K562 (cell line): ENCODE measurements around the gene GLYATL3. TPM values are rescaled to one million over a fixed set of nuclear protein-coding genes. Genes with fewer than 3 reads are reported as not detected.

Experiments used
- ATAC-seq: fragments of 200-7000 bp; cut with Tn5 transposase; 3 replicates; pipeline ENCODE4 v1.9.1; 2020; ENCODE audit warnings: moderate library complexity
- BruUV-seq: library from RNA; stranded (reverse); fragments of 400-500 nt; replicated peaks from 2 replicates; lab custom pipeline; 2021; lab: Mats Ljungman, UMichigan
- CTCF ChIA-PET: fragments of 300-600 bp; formaldehyde crosslinking; extraction: SDS; loops from one replicate; lab custom pipeline; 2021; ENCODE audit warnings: low intra/inter-chr PET ratio; lab: Yijun Ruan, JAX
- POLR2A ChIA-PET: fragments of 300-600, 350-650 bp; sonication (Branson Sonifier 250); formaldehyde crosslinking; extraction: SDS; loops from one replicate; lab custom pipeline; 2021; ENCODE audit warnings: antibody characterized with exemption, inconsistent platforms; lab: Yijun Ruan, JAX
- DNase-seq, 4 experiments: peaks; one replicate each; pipeline versions ENCODE4 v3.0.0 to v3.0.0-alpha.2; 2011 to 2018; ENCODE audit warnings: low spot score in 3 of 4, mixed read lengths in 3 of 4; ENCODE audit errors: extremely low read depth in 1 of 4
- FAIRE-seq: peaks from 2 replicates; lab custom pipeline; 2011; peaks lifted over from hg19 to GRCh38; lab: Jason Lieb, UNC
- H2AFZ ChIP-seq: 2 replicates; pipeline ENCODE4 v1.6.0; 2011; ENCODE audit warnings: low read depth, low read length, control low read depth, inconsistent platforms
- H3K27ac ChIP-seq: fragments of 200-600 bp; 3 replicates; pipeline ENCODE4 v1.8.0; 2011; ENCODE audit warnings: low read depth, mild to moderate bottlenecking, control low read depth, inconsistent platforms, low read length, moderate library complexity, mixed read lengths; ENCODE audit errors: extremely low read depth
- H3K27me3 ChIP-seq, 2 experiments: fragments of 300-600 bp in 1 of 2; 2 replicates in 1 of 2; 3 replicates in 1 of 2; pipeline versions ENCODE4 v1.6.0 to v1.8.0; 2011; ENCODE audit warnings: inconsistent platforms in 2 of 2, low read length in 2 of 2, mild to moderate bottlenecking in 1 of 2, mixed read lengths in 1 of 2, moderate library complexity in 1 of 2; ENCODE audit not compliant: control insufficient read depth in 2 of 2, insufficient read depth in 2 of 2
- H3K36me3 ChIP-seq: fragments of 300-600 bp; 3 replicates; pipeline ENCODE4 v1.8.0; 2011; ENCODE audit warnings: mild to moderate bottlenecking, low read length, inconsistent platforms; ENCODE audit not compliant: control insufficient read depth, insufficient read depth
- H3K4me1 ChIP-seq, 2 experiments: fragments of 200-600 bp in 1 of 2; replicated peaks in 1 of 2; 2 replicates in 1 of 2; 3 replicates in 1 of 2; pipeline versions ENCODE4 v1.5.1 to v1.8.0; 2011; ENCODE audit warnings: inconsistent platforms in 2 of 2, low read length in 2 of 2, mild to moderate bottlenecking in 1 of 2, mixed read lengths in 1 of 2, moderate library complexity in 1 of 2; ENCODE audit not compliant: control insufficient read depth in 2 of 2, insufficient read depth in 2 of 2
- H3K4me2 ChIP-seq: 2 replicates; pipeline ENCODE4 v1.6.1; 2011; ENCODE audit warnings: low read length, control low read depth, inconsistent platforms, mixed read lengths; ENCODE audit not compliant: insufficient read depth
- H3K4me3 ChIP-seq: fragments of 200-600 bp; sonication (generic), shearing (Covaris generic); 2 replicates; pipeline ENCODE4 v1.5.1; 2016; ENCODE audit warnings: control low read depth, inconsistent platforms
- H3K79me2 ChIP-seq: fragments of 200-600 bp; 3 replicates; pipeline ENCODE4 v1.8.0; 2011; ENCODE audit warnings: low read length, inconsistent platforms; ENCODE audit not compliant: control insufficient read depth, insufficient read depth
- H3K9ac ChIP-seq, 2 experiments: 2 replicates each; pipeline versions ENCODE4 v1.6.0 to v1.6.1; 2011; ENCODE audit warnings: low read depth in 2 of 2, low read length in 2 of 2, control low read depth in 1 of 2, inconsistent platforms in 1 of 2, mild to moderate bottlenecking in 1 of 2, mixed read lengths in 1 of 2; ENCODE audit not compliant: insufficient read depth in 1 of 2
- H3K9me1 ChIP-seq: one replicate; pipeline ENCODE4 v1.6.0; 2011; ENCODE audit warnings: inconsistent platforms, mild to moderate bottlenecking, low read length, moderate library complexity; ENCODE audit not compliant: control insufficient read depth, insufficient read depth
- H3K9me3 ChIP-seq: replicated peaks from 2 replicates; pipeline ENCODE4 v1.5.1; 2011; ENCODE audit warnings: low read depth, low read length, inconsistent platforms; ENCODE audit not compliant: control insufficient read depth, insufficient read depth
- H4K20me1 ChIP-seq: replicated peaks from 2 replicates; pipeline ENCODE4 v1.6.1; 2011; ENCODE audit warnings: low read length, inconsistent platforms, mixed read lengths; ENCODE audit not compliant: control insufficient read depth, insufficient read depth
- CHD1 ChIP-seq: fragments of 200-600 bp; sonication (generic); IDR thresholded peaks from one replicate; pipeline ENCODE4 v1.6.1; 2012; ENCODE audit warnings: mild to moderate bottlenecking, moderate library complexity, low read length, inconsistent platforms
- ETV6 ChIP-seq, 3 experiments: fragments of 150-350 bp in 1 of 3; sonication (generic) in 1 of 3; formaldehyde crosslinking in 1 of 3; IDR thresholded peaks; 2 replicates each; pipeline versions ENCODE4 v1.6.1 to v1.8.0; 2014 to 2022; ENCODE audit warnings: borderline replicate concordance in 2 of 3, low read depth in 2 of 3, antibody characterized with exemption in 1 of 3, low read length in 1 of 3, mild to moderate bottlenecking in 1 of 3, missing genetic modification reagents in 1 of 3
- HEY1 ChIP-seq: fragments of 250-450 bp; sonication (Bioruptor Pico); IDR thresholded peaks from 2 replicates; pipeline ENCODE4 v1.5.0; 2020; ENCODE audit warnings: mild to moderate bottlenecking, moderate library complexity, borderline replicate concordance
- L3MBTL2 ChIP-seq: fragments of 450-650 bp; IDR thresholded peaks from 2 replicates; pipeline ENCODE4 v1.6.1; 2016; ENCODE audit warnings: mild to moderate bottlenecking, moderate library complexity
- LCOR ChIP-seq: sonication (generic); formaldehyde crosslinking; IDR thresholded peaks from 2 replicates; pipeline ENCODE4 v1.8.0; 2022; ENCODE audit warnings: mild to moderate bottlenecking, missing genetic modification reagents
- LEF1 ChIP-seq: fragments of 450-650 bp; IDR thresholded peaks from 2 replicates; pipeline ENCODE4 v1.6.1; 2016; ENCODE audit warnings: mild to moderate bottlenecking
- POLR2H ChIP-seq: IDR thresholded peaks from 2 replicates; pipeline ENCODE4 v1.6.1; 2016; ENCODE audit warnings: missing genetic modification characterization, low read depth, mild to moderate bottlenecking, control low read depth, missing compliant biosample characterization, moderate library complexity
- RBFOX2 ChIP-seq: fragments of 200-400 bp; formaldehyde crosslinking; IDR thresholded peaks from 2 replicates; pipeline ENCODE4 v1.6.1; 2017; ENCODE audit warnings: low read depth, mild to moderate bottlenecking, low read length, moderate library complexity
- ZNF197 ChIP-seq: fragments of 200-800 bp; sonication (Bioruptor generic); IDR thresholded peaks from 2 replicates; pipeline ENCODE4 v1.6.1; 2016; ENCODE audit warnings: low read depth, missing genetic modification characterization, missing compliant biosample characterization
- WGBS: fragments of 100-300 bp; shearing (Covaris generic); methylation state at CpG from one replicate; pipeline ENCODE4 v1.1.6; 2016; ENCODE audit warnings: low coverage, mixed read lengths; ENCODE audit not compliant: insufficient coverage; ENCODE audit errors: missing lambda C conversion rate; 5-methylcytosine and 5-hydroxymethylcytosine counted together
- in situ Hi-C: fragments of 300-500 bp; cut with MboI; formaldehyde crosslinking; loops from 4 replicates; pipeline ENCODE4 v1.15.0; 2018; ENCODE audit warnings: inconsistent platforms, mixed read lengths
- intact Hi-C: fragments of 100-400 bp; cut with micrococcal nuclease; formaldehyde crosslinking; loops from 2 replicates; pipeline ENCODE4 v1.14.2; 2022
- polyA plus RNA-seq, 8 experiments: library from polyadenylated mRNA; depleted of rRNA in 4 of 8; stranded (reverse) in 5 of 8; unstranded in 3 of 8; fragments of >200 nt; fragmentation: Nextera tagmentation in 2 of 8; fragmentation: Illumina TruSeq in 1 of 8; extraction: Ambion mirVana in 2 of 8; extraction: Trizol in 1 of 8; gene quantifications; 2 replicates each; pipeline versions ENCODE4 v1.2.1 to v1.2.3, GENCODE V29; 2011 to 2014; ENCODE audit warnings: inconsistent platforms in 1 of 8, missing spikeins in 1 of 8
- total RNA-seq, 7 experiments: library from RNA; depleted of rRNA in 6 of 7; stranded (reverse); fragments of >200 nt in 6 of 7; fragmentation: Illumina TruSeq in 2 of 7; extraction: Trizol in 2 of 7; gene quantifications; 2 replicates each; pipeline versions ENCODE4 v1.2.1 to v1.2.3, GENCODE V29; 2011 to 2021; ENCODE audit warnings: low replicate concordance in 1 of 7
- TF ChIP-seq, protein P1 (sequence below), 2 experiments: IDR thresholded peaks; 2 replicates each; pipeline ENCODE4 v1.6.1; 2011; ENCODE audit warnings: borderline replicate concordance in 1 of 2, control low read depth in 1 of 2, low read depth in 1 of 2, low read length in 1 of 2, mild to moderate bottlenecking in 1 of 2, mixed read lengths in 1 of 2, moderate library complexity in 1 of 2; ENCODE audit not compliant: insufficient read depth in 1 of 2, insufficient read length in 1 of 2, poor library complexity in 1 of 2, severe bottlenecking in 1 of 2; ENCODE audit errors: extremely low read depth in 1 of 2
- TF ChIP-seq, protein P2 (sequence below): IDR thresholded peaks from 2 replicates; pipeline ENCODE4 v1.6.1; 2011; ENCODE audit not compliant: insufficient read length; ENCODE audit errors: extremely low read depth

Gene GLYATL3
- total and polyA plus RNA-seq, 9 of the 15 experiments (the other 6 are each of a cell fraction or from before 2014, with no cell fraction given) = not detected

DNA sequence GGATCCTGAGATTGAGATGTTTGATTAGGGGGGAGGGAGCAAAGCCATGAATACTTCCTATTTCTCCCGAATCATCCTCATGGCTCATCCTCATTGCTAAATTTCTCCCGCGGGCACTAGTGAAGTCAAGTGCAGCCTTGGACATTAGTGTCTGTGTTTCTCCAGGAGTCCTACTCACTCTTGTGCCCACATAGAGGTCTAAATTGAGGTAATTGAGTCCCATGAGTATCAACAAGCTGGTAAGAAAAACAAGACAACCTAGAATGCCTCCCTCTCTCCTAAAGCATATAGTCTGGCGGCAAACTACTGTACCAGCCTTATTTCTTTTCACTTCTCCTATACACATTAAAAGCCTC is 36.1 kb upstream of the GLYATL3 start:
- peak; percentile 12 for ATAC-seq

More for the DNA sequence above, 36.1 kb upstream of the GLYATL3 start:
- DNase-seq (no peak), FAIRE-seq (no peak)
- H3K27me3 ChIP-seq = no peaks in the 10 kb centered on the region
- TF ChIP-seq ZNF197 (CRISPR knock-in tag) = 0 out of 2 replicates have a peak, but pooled peaks have one; percentile 1
- peak; percentile 66 for TF ChIP-seq CHD1
- TF ChIP-seq POLR2H = 0 out of 2 replicates have a peak, but pooled peaks have one; percentile 19
- TF ChIP-seq, protein P1, sequence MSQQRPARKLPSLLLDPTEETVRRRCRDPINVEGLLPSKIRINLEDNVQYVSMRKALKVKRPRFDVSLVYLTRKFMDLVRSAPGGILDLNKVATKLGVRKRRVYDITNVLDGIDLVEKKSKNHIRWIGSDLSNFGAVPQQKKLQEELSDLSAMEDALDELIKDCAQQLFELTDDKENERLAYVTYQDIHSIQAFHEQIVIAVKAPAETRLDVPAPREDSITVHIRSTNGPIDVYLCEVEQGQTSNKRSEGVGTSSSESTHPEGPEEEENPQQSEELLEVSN (IDR thresholded peaks at IDR 0.05; ENCODE audit: borderline replicate concordance in 1 of 2, extremely low read depth in 1 of 2, insufficient read depth in 1 of 2, insufficient read length in 1 of 2, low read depth in 1 of 2, low read length in 1 of 2, poor library complexity in 1 of 2, severe bottlenecking in 1 of 2) = no peak
- 0 out of 2 replicates have a peak, but pooled peaks have one; percentile 4 for TF ChIP-seq L3MBTL2
- peak; percentile 21 for TF ChIP-seq RBFOX2
- 0 out of 2 replicates have a peak, but pooled peaks have one; percentile 18 for TF ChIP-seq LEF1
- 0 out of 4 replicates have a peak, but pooled peaks of 1 of the 2 experiments have one; percentile 8 for TF ChIP-seq ETV6 (IDR thresholded peaks at IDR 0.05; ENCODE audit: borderline replicate concordance in 1 of 2, low read depth in 2 of 2, low read length in 1 of 2)
- no peak for TF ChIP-seq ETV6 (CRISPR knock-in tag; IDR thresholded peaks at IDR 0.05; ENCODE audit: borderline replicate concordance)
- TF ChIP-seq, protein P2, sequence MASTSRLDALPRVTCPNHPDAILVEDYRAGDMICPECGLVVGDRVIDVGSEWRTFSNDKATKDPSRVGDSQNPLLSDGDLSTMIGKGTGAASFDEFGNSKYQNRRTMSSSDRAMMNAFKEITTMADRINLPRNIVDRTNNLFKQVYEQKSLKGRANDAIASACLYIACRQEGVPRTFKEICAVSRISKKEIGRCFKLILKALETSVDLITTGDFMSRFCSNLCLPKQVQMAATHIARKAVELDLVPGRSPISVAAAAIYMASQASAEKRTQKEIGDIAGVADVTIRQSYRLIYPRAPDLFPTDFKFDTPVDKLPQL = no peak
- TF ChIP-seq HEY1 (CRISPR knock-in tag) = 0 out of 2 replicates have a peak, but pooled peaks have one; percentile 8
- 0 out of 2 replicates have a peak, but pooled peaks have one; percentile 3 for TF ChIP-seq LCOR
- no peaks in the 10 kb centered on the region for H4K20me1 ChIP-seq
- H3K4me1 ChIP-seq = peaks cover 0 to 8% of the 10 kb centered on the region in 2 experiments; a peak in 2 of 5 replicates
- CTCF ChIA-PET = no interaction called here
- H2AFZ ChIP-seq = peak overlapping the region; percentile 97
- H3K9ac ChIP-seq = peak overlapping the region; percentile 87 to 91
- H3K4me2 ChIP-seq = peak overlapping the region; percentile 98
- H3K4me3 ChIP-seq = peak overlapping the region; percentile 74
- POLR2A ChIA-PET = no interaction called here
- in situ Hi-C loops (no loop called here), intact Hi-C loops (loop anchor here (5.0 kb wide), 2 partner anchors 144 to 274 kb away; no protein-coding TSS in a partner anchor)
- no peaks in the 10 kb centered on the region for H3K9me3 ChIP-seq
- peaks cover 7% of the 10 kb centered on the region; the same call in 2 of the 3 replicates for H3K36me3 ChIP-seq
- peak overlapping the region; percentile 85 for H3K27ac ChIP-seq
- WGBS = 0% methylated on average over 4 of the region's 4 CpGs
- H3K9me1 ChIP-seq = no peaks in the 10 kb centered on the region
- H3K79me2 ChIP-seq = peaks cover 66% of the 10 kb centered on the region
- BruUV-seq = TSS peak; percentile 80
